T-helper 2 cell treated with Interferon-gamma antibody and Interleukin-4, amounts not matched to agents 5 μg/mL and 100 μg/mL, for 36 hours (primary cell): Measurements from ENCODE around the gene SLC31A2.

Experiments used
- DNase-seq: peaks from one replicate; pipeline ENCODE4 v3.0.0; 2021; ENCODE audit warnings: low spot score
- H3K27ac Mint-ChIP-seq: one replicate; pipeline ENCODE4 v1.8.0; 2021; ENCODE audit warnings: mild to moderate bottlenecking, mixed read lengths
- H3K27me3 Mint-ChIP-seq: one replicate; pipeline ENCODE4 v1.8.0; 2021; ENCODE audit warnings: low read depth, mixed read lengths
- H3K36me3 Mint-ChIP-seq: one replicate; pipeline ENCODE4 v1.8.0; 2021; ENCODE audit warnings: low read depth, mixed read lengths
- H3K4me1 Mint-ChIP-seq: one replicate; pipeline ENCODE4 v1.8.0; 2021; ENCODE audit warnings: low read depth, mixed read lengths
- H3K4me3 Mint-ChIP-seq: one replicate; pipeline ENCODE4 v1.8.0; 2022; ENCODE audit warnings: mild to moderate bottlenecking, moderate library complexity, mixed read lengths
- H3K9me3 Mint-ChIP-seq: one replicate; pipeline ENCODE4 v1.8.0; 2021; ENCODE audit warnings: mixed read lengths

The SLC31A2 gene

GRCh38 chr9:113185271-113185670 is 34.5 kb downstream of the SLC31A2 start:
- peaks cover 64% of the 10 kb centered on the region for H3K36me3 Mint-ChIP-seq
- no peak for DNase-seq
- H3K27ac Mint-ChIP-seq, result no peak overlapping the region
- H3K9me3 Mint-ChIP-seq, result no peaks in the 10 kb centered on the region
- peaks cover 5% of the 10 kb centered on the region for H3K4me1 Mint-ChIP-seq
- H3K27me3 Mint-ChIP-seq, result no peaks in the 10 kb centered on the region
- no peak overlapping the region for H3K4me3 Mint-ChIP-seq

GRCh38 chr9:113186137-113186755 is 35.4 kb downstream of the SLC31A2 start:
- H3K9me3 Mint-ChIP-seq, result no peaks in the 10 kb centered on the region
- peaks cover 5% of the 10 kb centered on the region for H3K4me1 Mint-ChIP-seq
- H3K27ac Mint-ChIP-seq, result no peak overlapping the region
- no peak overlapping the region for H3K4me3 Mint-ChIP-seq
- peaks cover 61% of the 10 kb centered on the region for H3K36me3 Mint-ChIP-seq
- no peak for DNase-seq
- no peaks in the 10 kb centered on the region for H3K27me3 Mint-ChIP-seq

- Mint-ChIP-seq H3K9me3 (no peaks in the 10 kb centered on the region), H3K4me1 (peaks cover 5% of the 10 kb centered on the region), H3K36me3 (peaks cover 50% of the 10 kb centered on the region), H3K27ac (peak overlapping the region; percentile 56), H3K27me3 (no peaks in the 10 kb centered on the region), H3K4me3 (no peak overlapping the region)
- no peak for DNase-seq
These were observed 37.3 kb downstream of the SLC31A2 start for GRCh38 chr9:113187929-113188595.

DNA sequence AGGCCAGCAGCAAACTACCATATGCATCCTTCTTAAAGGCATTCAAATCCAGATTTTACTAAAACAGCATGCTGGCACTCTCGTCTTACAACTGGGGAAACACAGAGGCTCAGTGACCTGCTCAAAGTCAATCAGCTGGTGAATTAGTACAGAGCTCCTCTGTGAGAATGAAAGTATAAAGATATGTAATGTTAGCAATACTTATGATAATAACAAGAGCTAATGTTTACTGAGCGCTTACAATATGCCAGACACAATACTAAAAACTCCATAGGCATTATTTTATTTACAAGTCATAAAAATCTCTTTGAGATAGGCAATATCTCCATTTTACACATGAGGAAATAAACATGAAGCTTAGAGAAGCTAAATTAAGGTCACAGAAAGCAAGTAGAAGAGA is 41.6 kb downstream of the SLC31A2 start:
- Mint-ChIP-seq H3K27me3 (no peaks in the 10 kb centered on the region), H3K36me3 (peaks cover 37% of the 10 kb centered on the region), H3K4me1 (peaks cover 5% of the 10 kb centered on the region), H3K27ac (no peak overlapping the region), H3K9me3 (no peaks in the 10 kb centered on the region), H3K4me3 (no peak overlapping the region)
- no peak for DNase-seq

GRCh38 chr9:113199683-113200329 is 49.0 kb downstream of the SLC31A2 start:
- Mint-ChIP-seq H3K36me3 (peaks cover 60% of the 10 kb centered on the region), H3K27ac (no peak overlapping the region), H3K4me3 (no peak overlapping the region), H3K27me3 (no peaks in the 10 kb centered on the region), H3K4me1 (no peaks in the 10 kb centered on the region), H3K9me3 (no peaks in the 10 kb centered on the region)
- DNase-seq, result no peak

DNA sequence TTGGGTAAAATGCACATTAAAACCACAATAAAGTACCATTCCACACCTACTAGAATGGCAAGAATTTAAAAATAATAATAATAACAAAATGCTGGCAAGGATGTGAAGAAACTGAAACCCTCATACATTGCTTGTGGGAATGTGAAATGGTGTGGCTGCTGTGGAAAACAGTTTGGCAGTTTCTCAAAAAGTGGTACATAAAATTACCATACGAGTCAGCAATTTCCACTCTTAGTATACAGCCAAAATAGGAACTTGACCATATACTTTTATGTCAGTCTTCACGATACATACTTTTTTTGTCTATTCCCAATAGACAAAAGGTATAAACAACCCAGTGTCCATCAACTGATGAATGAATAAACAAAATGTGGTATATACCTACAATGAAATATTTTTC is 54.6 kb downstream of the SLC31A2 start:
- Mint-ChIP-seq H3K36me3 (peaks cover 53% of the 10 kb centered on the region), H3K4me3 (no peak overlapping the region), H3K27me3 (no peaks in the 10 kb centered on the region), H3K4me1 (no peaks in the 10 kb centered on the region), H3K9me3 (no peaks in the 10 kb centered on the region), H3K27ac (no peak overlapping the region)
- no peak for DNase-seq

GRCh38 chr9:113205861-113206260 is 55.1 kb downstream of the SLC31A2 start:
- Mint-ChIP-seq H3K36me3 (peaks cover 56% of the 10 kb centered on the region), H3K27ac (no peak overlapping the region), H3K9me3 (no peaks in the 10 kb centered on the region), H3K4me1 (no peaks in the 10 kb centered on the region), H3K27me3 (no peaks in the 10 kb centered on the region), H3K4me3 (no peak overlapping the region)
- DNase-seq, result no peak

- peaks cover 6% of the 10 kb centered on the region for H3K4me1 Mint-ChIP-seq
- no peak overlapping the region for H3K27ac Mint-ChIP-seq
- H3K36me3 Mint-ChIP-seq, result peaks cover 40% of the 10 kb centered on the region
- DNase-seq, result no peak
- no peaks in the 10 kb centered on the region for H3K27me3 Mint-ChIP-seq
- H3K9me3 Mint-ChIP-seq, result no peaks in the 10 kb centered on the region
- no peak overlapping the region for H3K4me3 Mint-ChIP-seq
These were observed 60.0 kb downstream of the SLC31A2 start for GRCh38 chr9:113210815-113211214.
